PC-3 (cell line): ENCODE results near the gene SYVN1. TPM values are rescaled to one million over a fixed set of nuclear protein-coding genes. Genes with fewer than 3 reads are reported as not detected.

ENCODE experiments used
- ATAC-seq: fragments of 200-7000 bp; cut with Tn5 transposase; 2 replicates; pipeline ENCODE4 v1.9.1; 2020; ENCODE audit warnings: mild to moderate bottlenecking, moderate library complexity
- BruUV-seq: library from RNA; stranded (reverse); fragments of 400-500 nt; replicated peaks from 2 replicates; lab custom pipeline; 2021; lab: Mats Ljungman, UMichigan
- CTCF ChIA-PET: fragments of 300-600 bp; sonication (Branson Sonifier 250); formaldehyde crosslinking; loops from one replicate; lab custom pipeline; 2022; ENCODE audit warnings: antibody characterized with exemption; lab: Charles Lee
- POLR2A ChIA-PET: fragments of 300-600 bp; sonication (Branson Sonifier 250); formaldehyde crosslinking; loops from one replicate; lab custom pipeline; 2022; ENCODE audit warnings: antibody characterized with exemption; ENCODE audit not compliant: unreplicated experiment; lab: Charles Lee
- DNase-seq: peaks from one replicate; pipeline ENCODE4 v3.0.0-alpha.2; 2015
- H2AFZ ChIP-seq: fragments of 300-600 bp; sonication (generic); 2 replicates; pipeline ENCODE4 v1.6.0; 2016; ENCODE audit warnings: antibody characterized with exemption, low read length
- H3F3A ChIP-seq: fragments of 300-600 bp; sonication (generic); one replicate; pipeline ENCODE4 v1.6.0; 2017; ENCODE audit warnings: antibody characterized with exemption, low read length, control low read depth, mild to moderate bottlenecking; ENCODE audit not compliant: unreplicated experiment
- H3K27ac ChIP-seq: fragments of 300-600 bp; sonication (generic); 2 replicates; pipeline ENCODE4 v1.5.1; 2016; ENCODE audit warnings: mild to moderate bottlenecking, low read length
- H3K27me3 ChIP-seq: fragments of 300-600 bp; sonication (generic); 2 replicates; pipeline ENCODE4 v1.6.1; 2016; ENCODE audit warnings: low read length, mixed read lengths
- H3K36me3 ChIP-seq: fragments of 300-600 bp; sonication (generic); 2 replicates; pipeline ENCODE4 v1.6.1; 2016; ENCODE audit warnings: low read depth, mixed run types, low read length, mixed read lengths
- H3K4me1 ChIP-seq: fragments of 300-600 bp; sonication (generic); 2 replicates; pipeline ENCODE4 v1.5.1; 2016; ENCODE audit warnings: low read length; ENCODE audit not compliant: insufficient read depth
- H3K4me2 ChIP-seq: fragments of 300-600 bp; sonication (generic); 2 replicates; pipeline ENCODE4 v1.6.0; 2016; ENCODE audit warnings: low read length
- H3K4me3 ChIP-seq: fragments of 300-600 bp; sonication (generic); 2 replicates; pipeline ENCODE4 v1.5.1; 2016; ENCODE audit warnings: mild to moderate bottlenecking, low read length, mixed read lengths
- H3K79me2 ChIP-seq: fragments of 300-600 bp; sonication (generic); 2 replicates; pipeline ENCODE4 v1.6.1; 2017; ENCODE audit warnings: low read length, mixed read lengths
- H3K9ac ChIP-seq: fragments of 300-600 bp; sonication (generic); 2 replicates; pipeline ENCODE4 v1.6.0; 2016; ENCODE audit warnings: mild to moderate bottlenecking, low read length
- H3K9me2 ChIP-seq: fragments of 300-600 bp; sonication (generic); replicated peaks from 2 replicates; pipeline ENCODE4 v1.6.1; 2016; ENCODE audit warnings: mixed run types, low read length, mixed read lengths
- H3K9me3 ChIP-seq: fragments of 300-600 bp; sonication (generic); 2 replicates; pipeline ENCODE4 v1.6.1; 2016; ENCODE audit warnings: low read length, mixed read lengths
- H4K20me1 ChIP-seq: fragments of 300-600 bp; sonication (generic); 2 replicates; pipeline ENCODE4 v1.6.1; 2016; ENCODE audit warnings: low read length, mixed read lengths
- EZH2 ChIP-seq: fragments of 300-600 bp; sonication (generic); IDR thresholded peaks from one replicate; pipeline ENCODE4 v1.6.1; 2017; ENCODE audit warnings: antibody characterized with exemption, mild to moderate bottlenecking, low read length; ENCODE audit not compliant: unreplicated experiment
- EZH2phosphoT487 ChIP-seq: fragments of 300-600 bp; sonication (generic); IDR thresholded peaks from 2 replicates; pipeline ENCODE4 v1.6.1; 2018; ENCODE audit warnings: mild to moderate bottlenecking, antibody characterized with exemption, low read length, borderline replicate concordance
- intact Hi-C: fragments of 100-400 bp; cut with micrococcal nuclease; formaldehyde crosslinking; loops from 2 replicates; pipeline ENCODE4 v1.9.0; 2023
- total RNA-seq: library from RNA; depleted of rRNA; stranded (reverse); fragments of >200 nt; gene quantifications from 2 replicates; pipeline ENCODE4 v1.2.3, GENCODE V29; 2014
- TF ChIP-seq, protein P1 (sequence below): fragments of 300-600 bp; sonication (generic); conservative IDR thresholded peaks from 2 replicates; pipeline ENCODE4 v1.5.1; 2017; ENCODE audit warnings: antibody characterized with exemption, low read depth, mild to moderate bottlenecking, low read length

The SYVN1 gene
- total RNA-seq, 1 experiment from 2014 or later, result 22.3 TPM

- H2AFZ ChIP-seq, result 0 out of 2 replicates have a peak overlapping the region, but pooled peaks have one; percentile 35
- H3K9ac ChIP-seq, result no peak overlapping the region
- H3K27ac ChIP-seq, result no peak overlapping the region
- H3K4me1 ChIP-seq, result peaks cover 21% of the 10 kb centered on the region
- no peak for ATAC-seq
- peak overlapping the region; percentile 73 for H3K4me3 ChIP-seq
- no TSS peak for BruUV-seq
- DNase-seq, result peak; percentile 39
- peaks cover 4% of the 10 kb centered on the region for H3F3A ChIP-seq
- no peaks in the 10 kb centered on the region for H3K9me3 ChIP-seq
- H4K20me1 ChIP-seq, result no peaks in the 10 kb centered on the region
- intact Hi-C loops, result no loop called here
- no peak for TF ChIP-seq EZH2
- TF ChIP-seq EZH2phosphoT487, result no peak
- TF ChIP-seq, protein P1, sequence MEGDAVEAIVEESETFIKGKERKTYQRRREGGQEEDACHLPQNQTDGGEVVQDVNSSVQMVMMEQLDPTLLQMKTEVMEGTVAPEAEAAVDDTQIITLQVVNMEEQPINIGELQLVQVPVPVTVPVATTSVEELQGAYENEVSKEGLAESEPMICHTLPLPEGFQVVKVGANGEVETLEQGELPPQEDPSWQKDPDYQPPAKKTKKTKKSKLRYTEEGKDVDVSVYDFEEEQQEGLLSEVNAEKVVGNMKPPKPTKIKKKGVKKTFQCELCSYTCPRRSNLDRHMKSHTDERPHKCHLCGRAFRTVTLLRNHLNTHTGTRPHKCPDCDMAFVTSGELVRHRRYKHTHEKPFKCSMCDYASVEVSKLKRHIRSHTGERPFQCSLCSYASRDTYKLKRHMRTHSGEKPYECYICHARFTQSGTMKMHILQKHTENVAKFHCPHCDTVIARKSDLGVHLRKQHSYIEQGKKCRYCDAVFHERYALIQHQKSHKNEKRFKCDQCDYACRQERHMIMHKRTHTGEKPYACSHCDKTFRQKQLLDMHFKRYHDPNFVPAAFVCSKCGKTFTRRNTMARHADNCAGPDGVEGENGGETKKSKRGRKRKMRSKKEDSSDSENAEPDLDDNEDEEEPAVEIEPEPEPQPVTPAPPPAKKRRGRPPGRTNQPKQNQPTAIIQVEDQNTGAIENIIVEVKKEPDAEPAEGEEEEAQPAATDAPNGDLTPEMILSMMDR, result no peak
- ChIA-PET CTCF (interaction anchor here (0.8 to 1.1 kb wide), 3 partner anchors 9 to 72 kb away, joined by 3 to 7 read pairs (median 4); partner anchors contain the start of gene SAC3D1), POLR2A (interaction anchor here (0.6 kb wide), 2 partner anchors 107 to 116 kb away, joined by 6 to 7 read pairs; no protein-coding TSS in a partner anchor)
- H3K79me2 ChIP-seq, result peaks cover 23% of the 10 kb centered on the region
- H3K4me2 ChIP-seq, result peak overlapping the region; percentile 97
- no peaks in the 10 kb centered on the region for H3K27me3 ChIP-seq
- no peaks in the 10 kb centered on the region for H3K36me3 ChIP-seq
- H3K9me2 ChIP-seq, result no peaks in the 10 kb centered on the region
Measured at GRCh38 chr11:65113361-65113756, 21.0 kb downstream of the SYVN1 start.

DNA sequence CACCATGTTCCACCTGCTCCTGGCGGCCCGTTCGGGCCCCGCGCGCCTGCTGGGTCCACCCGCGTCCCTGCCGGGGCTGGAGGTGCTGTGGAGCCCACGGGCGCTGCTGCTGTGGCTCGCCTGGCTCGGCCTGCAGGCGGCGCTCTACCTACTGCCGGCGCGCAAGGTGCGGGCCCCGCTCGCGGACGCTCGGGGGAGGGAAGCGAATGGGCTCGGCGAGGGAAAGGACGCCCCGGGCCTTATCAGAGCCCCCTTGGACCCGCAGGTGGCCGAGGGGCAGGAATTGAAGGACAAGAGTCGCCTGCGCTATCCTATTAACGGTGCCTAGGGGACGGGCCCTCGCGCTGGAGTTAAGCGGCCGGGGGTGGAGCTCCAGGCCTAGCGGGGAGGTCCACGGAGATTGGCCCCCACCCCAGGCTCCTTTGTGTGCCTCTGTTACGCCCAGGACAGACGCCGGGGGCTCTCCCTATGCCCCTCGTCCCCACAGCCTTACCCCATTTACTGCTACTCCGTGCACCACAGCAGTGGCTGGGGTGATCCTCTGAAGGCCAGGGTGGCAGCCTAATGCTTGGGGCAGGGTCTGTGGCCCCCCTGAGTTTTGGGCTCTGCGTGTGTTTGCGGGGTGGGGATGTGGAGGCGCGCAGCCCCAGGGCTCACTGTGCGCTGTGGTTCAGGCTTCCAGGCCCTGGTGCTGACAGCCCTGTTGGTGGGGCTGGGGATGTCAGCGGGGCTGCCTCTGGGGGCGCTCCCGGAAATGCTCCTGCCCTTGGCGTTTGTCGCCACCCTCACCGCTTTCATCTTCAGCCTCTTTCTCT lies 21.6 kb downstream of the SYVN1 start:
- H3F3A ChIP-seq, result no peaks in the 10 kb centered on the region
- H3K27ac ChIP-seq, result no peak overlapping the region
- H3K4me2 ChIP-seq, result peak overlapping the region; percentile 97
- H4K20me1 ChIP-seq, result no peaks in the 10 kb centered on the region
- DNase-seq (peak; percentile 67), ATAC-seq (peak; percentile 47)
- intact Hi-C loops, result no loop called here
- TF ChIP-seq EZH2, result no peak
- TF ChIP-seq, protein P1, result peak; percentile 93
- H3K79me2 ChIP-seq, result peaks cover 23% of the 10 kb centered on the region
- no peaks in the 10 kb centered on the region for H3K9me3 ChIP-seq
- H3K4me3 ChIP-seq, result peak overlapping the region; percentile 73
- ChIA-PET CTCF (interaction anchor here (0.7 to 1.1 kb wide), 4 partner anchors 9 to 71 kb away, joined by 3 to 7 read pairs (median 4); partner anchors contain the start of gene SAC3D1), POLR2A (interaction anchor here (0.6 to 1.0 kb wide), 2 partner anchors 23 to 334 kb away, joined by 3 to 4 read pairs; partner anchors contain the start of gene SF1)
- peak overlapping the region; percentile 57 for H3K9ac ChIP-seq
- no peaks in the 10 kb centered on the region for H3K36me3 ChIP-seq
- no TSS peak for BruUV-seq
- H3K9me2 ChIP-seq, result no peaks in the 10 kb centered on the region
- peak overlapping the region; percentile 35; the same call in 1 of the 2 replicates for H2AFZ ChIP-seq
- H3K4me1 ChIP-seq, result peaks cover 21% of the 10 kb centered on the region
- H3K27me3 ChIP-seq, result no peaks in the 10 kb centered on the region
